Mucosa of rectum (tissue), 2 donors: Measurements from ENCODE around the gene ADAM30.
"Not testable (repeated sequence)": the region's sequence is repeated elsewhere in the genome, so short reads cannot be mapped to it uniquely, and the experiment has no call there.

Source experiments
- H3K27ac ChIP-seq, 2 donors: one replicate each; pipeline ENCODE4 v1.7.0; 2013; ENCODE audit warnings: inconsistent platforms in 2 of 2, low read depth in 2 of 2, low read length in 2 of 2
- H3K27me3 ChIP-seq, 2 donors: one replicate each; pipeline ENCODE4 v1.7.0; 2013; ENCODE audit warnings: low read length in 2 of 2; ENCODE audit not compliant: control insufficient read depth in 2 of 2, insufficient read depth in 2 of 2
- H3K36me3 ChIP-seq, 2 donors: one replicate each; pipeline ENCODE4 v1.7.0; 2013; ENCODE audit warnings: low read length in 2 of 2; ENCODE audit not compliant: control insufficient read depth in 2 of 2, insufficient read depth in 2 of 2
- H3K4me1 ChIP-seq, 2 donors: one replicate each; pipeline ENCODE4 v1.7.0; 2013; ENCODE audit warnings: low read length in 2 of 2, mild to moderate bottlenecking in 1 of 2; ENCODE audit not compliant: control insufficient read depth in 2 of 2, insufficient read depth in 2 of 2
- H3K4me3 ChIP-seq, 2 donors: one replicate each; pipeline ENCODE4 v1.7.0; 2013; ENCODE audit warnings: low read length in 2 of 2
- H3K9ac ChIP-seq, 2 donors: one replicate each; pipeline ENCODE4 v1.7.0; 2013; ENCODE audit warnings: low read length in 2 of 2, low read depth in 1 of 2, mild to moderate bottlenecking in 1 of 2
- H3K9me3 ChIP-seq, 2 donors: one replicate each; pipeline ENCODE4 v1.7.0; 2013; ENCODE audit warnings: low read length in 2 of 2; ENCODE audit not compliant: control insufficient read depth in 2 of 2
- donor health status: healthy.
- donor health status: Normal muscosa, but diverticular disease.

ADAM30 gene

DNA sequence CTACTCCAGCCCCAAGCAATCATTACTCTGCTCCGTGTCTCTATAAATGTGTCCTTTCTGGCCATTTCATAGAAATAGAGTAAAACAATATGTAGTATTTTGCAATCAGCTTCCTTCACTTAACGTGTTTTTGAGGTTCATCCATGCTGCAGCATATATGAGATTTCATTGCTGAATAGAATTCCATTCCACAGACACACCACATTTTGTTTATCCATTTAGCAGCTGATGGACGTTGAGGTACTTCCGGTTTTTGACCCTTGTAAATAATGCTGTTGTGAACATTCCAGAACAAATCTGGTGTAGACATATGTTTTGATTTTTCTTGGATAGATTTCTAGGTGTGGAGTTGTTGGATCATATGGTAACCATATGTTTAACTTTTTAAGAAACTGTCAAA lies 30.7 kb downstream of the ADAM30 start:
- H3K9me3 ChIP-seq = no peaks in the 10 kb centered on the region
- no peak overlapping the region for H3K4me3 ChIP-seq
- H3K4me1 ChIP-seq = no peaks in the 10 kb centered on the region
- H3K36me3 ChIP-seq = no peaks in the 10 kb centered on the region
- H3K27me3 ChIP-seq = no peaks in the 10 kb centered on the region
- no peak overlapping the region for H3K9ac ChIP-seq
- no peak overlapping the region for H3K27ac ChIP-seq

DNA sequence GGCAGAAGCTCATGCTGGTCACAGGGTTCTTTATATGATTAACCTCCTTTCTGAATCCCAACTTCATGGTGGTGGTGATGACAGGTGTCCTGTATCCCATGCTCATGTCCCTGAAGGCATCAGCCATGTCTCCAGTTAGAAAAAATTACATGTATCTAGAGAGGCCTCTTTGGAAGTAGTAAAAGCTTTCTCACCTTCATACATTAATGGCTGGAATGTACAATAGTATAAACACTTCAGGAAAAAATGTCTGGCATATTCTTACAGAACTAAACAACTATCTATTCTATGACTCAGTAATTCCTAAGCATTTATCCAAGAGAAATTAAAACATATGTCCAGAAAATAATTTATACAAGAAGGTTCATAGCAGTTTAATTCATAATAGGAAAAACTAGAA lies 34.0 kb downstream of the ADAM30 start:
- Histone ChIP-seq H3K4me3 (no peak overlapping the region), H3K4me1 (peaks cover 2% of the 10 kb centered on the region in 2 donors), H3K27ac (no peak overlapping the region), H3K9me3 (no peaks in the 10 kb centered on the region), H3K9ac (no peak overlapping the region), H3K36me3 (no peaks in the 10 kb centered on the region), H3K27me3 (no peaks in the 10 kb centered on the region)

- Histone ChIP-seq H3K9ac (no peak overlapping the region), H3K4me1 (peaks cover 2% of the 10 kb centered on the region in 2 donors), H3K4me3 (no peak overlapping the region), H3K27me3 (no peaks in the 10 kb centered on the region), H3K36me3 (no peaks in the 10 kb centered on the region), H3K9me3 (no peaks in the 10 kb centered on the region), H3K27ac (no peak overlapping the region)
Observed at GRCh38 chr1:119861547-119861946, 34.8 kb downstream of the ADAM30 start.

DNA sequence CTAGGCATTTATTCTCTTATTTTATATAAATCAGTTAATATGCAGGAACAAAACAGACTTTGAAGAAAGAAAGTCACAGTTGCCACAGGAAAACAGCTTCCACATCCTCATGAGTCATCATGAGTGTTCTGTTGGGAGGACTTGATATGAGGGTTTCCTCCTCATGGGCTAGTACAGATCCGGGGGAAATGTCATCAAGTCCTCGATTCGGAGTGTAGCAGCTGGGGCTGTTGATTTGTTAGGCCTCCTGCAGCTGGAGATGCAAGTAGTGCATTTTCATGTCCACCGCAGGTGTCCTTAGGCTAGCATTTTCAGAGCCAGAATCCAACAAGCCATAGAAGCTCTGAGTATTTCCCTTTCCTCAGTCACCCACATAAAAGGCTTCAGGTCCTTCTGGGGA lies 36.7 kb downstream of the ADAM30 start:
- no peaks in the 10 kb centered on the region for H3K36me3 ChIP-seq
- H3K4me1 ChIP-seq = peaks cover 2% of the 10 kb centered on the region in 2 donors
- no peak overlapping the region for H3K4me3 ChIP-seq
- H3K9me3 ChIP-seq = no peaks in the 10 kb centered on the region
- no peak overlapping the region for H3K9ac ChIP-seq
- no peaks in the 10 kb centered on the region for H3K27me3 ChIP-seq
- H3K27ac ChIP-seq = no peak overlapping the region

- not testable (repeated sequence) for H3K4me1 ChIP-seq, H3K9me3 ChIP-seq, H3K9ac ChIP-seq, H3K27me3 ChIP-seq, H3K27ac ChIP-seq, H3K36me3 ChIP-seq, H3K4me3 ChIP-seq
Observed at GRCh38 chr1:119858556-119859214, 37.6 kb downstream of the ADAM30 start.

DNA sequence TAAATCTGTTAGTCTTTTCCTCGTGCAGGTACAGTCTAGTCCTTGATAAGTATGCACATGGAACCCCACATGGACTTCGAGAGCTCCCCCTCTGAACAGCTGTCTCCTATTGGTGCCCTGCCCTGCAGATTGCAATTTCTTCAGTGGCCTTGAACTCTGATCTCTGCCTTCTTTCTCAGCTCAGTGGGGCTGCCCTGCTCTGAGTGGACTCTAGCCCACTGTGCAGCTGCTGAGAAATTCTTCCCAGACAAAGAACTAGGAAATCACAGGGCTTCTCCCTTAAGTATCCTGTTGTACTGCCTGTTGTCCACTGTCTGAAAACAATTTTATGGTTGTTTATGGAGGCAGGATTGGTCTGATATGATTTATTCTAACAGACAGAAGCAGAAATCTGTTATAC lies 38.2 kb downstream of the ADAM30 start:
- Histone ChIP-seq H3K9me3 (no peaks in the 10 kb centered on the region), H3K36me3 (no peaks in the 10 kb centered on the region), H3K27ac (no peak overlapping the region), H3K9ac (no peak overlapping the region), H3K4me3 (no peak overlapping the region), H3K4me1 (peaks cover 2% of the 10 kb centered on the region in 2 donors), H3K27me3 (no peaks in the 10 kb centered on the region)

DNA sequence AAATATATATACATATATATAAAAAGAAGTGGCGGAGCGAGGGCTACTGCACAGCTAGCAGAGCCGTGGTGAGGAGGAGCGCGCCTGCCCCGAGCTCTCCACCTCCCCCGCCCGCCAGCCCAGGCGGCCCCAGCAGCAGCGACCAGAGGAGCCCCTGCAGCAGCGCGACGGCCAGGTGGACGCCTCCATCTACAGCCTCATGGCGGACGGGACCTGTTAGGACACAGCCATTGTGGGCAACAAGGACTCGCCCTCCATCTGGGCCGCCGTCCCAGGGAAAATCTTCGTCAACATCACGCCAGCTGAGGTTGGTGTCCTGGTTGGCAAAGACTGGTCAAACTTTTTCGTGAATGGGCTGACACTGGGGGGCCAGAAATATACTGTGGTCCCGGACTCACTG lies 43.2 kb downstream of the ADAM30 start:
- no peaks in the 10 kb centered on the region for H3K27me3 ChIP-seq
- H3K27ac ChIP-seq = no peak overlapping the region
- no peak overlapping the region for H3K4me3 ChIP-seq
- H3K9ac ChIP-seq = no peak overlapping the region
- no peaks in the 10 kb centered on the region for H3K9me3 ChIP-seq
- H3K36me3 ChIP-seq = no peaks in the 10 kb centered on the region
- no peaks in the 10 kb centered on the region for H3K4me1 ChIP-seq

DNA sequence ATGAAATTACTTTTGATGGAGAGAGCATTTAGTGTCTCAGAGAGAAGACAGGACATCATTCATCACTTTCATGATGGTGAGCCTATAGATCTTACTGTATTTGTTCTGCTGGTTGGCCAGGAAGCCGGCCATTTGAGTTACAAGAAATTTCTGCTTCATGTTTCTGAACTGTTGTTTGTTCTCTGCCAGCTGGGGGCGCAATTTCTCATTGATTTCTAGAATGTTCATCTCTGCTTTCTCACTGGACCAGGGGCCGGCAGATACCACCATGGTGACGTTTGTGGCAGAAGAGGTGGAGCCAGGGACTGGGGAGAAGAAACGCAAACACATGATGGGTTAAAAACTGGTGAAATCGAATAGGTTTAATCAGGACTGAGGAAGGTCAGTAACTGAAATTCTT lies 52.1 kb downstream of the ADAM30 start:
- not testable (repeated sequence) for H3K4me1 ChIP-seq, H3K27me3 ChIP-seq, H3K9me3 ChIP-seq, H3K4me3 ChIP-seq, H3K27ac ChIP-seq, H3K9ac ChIP-seq, H3K36me3 ChIP-seq
